SK-N-SH (cell line): Measurements from ENCODE around the gene MSMP. TPM values are rescaled to one million over a fixed set of nuclear protein-coding genes. Genes with fewer than 3 reads are reported as not detected.
A peak's percentile ranks its signal among the peaks of the same experiment; 100 is the strongest.

Source experiments
- CTCF ChIA-PET: fragments of 300-600, 350-600 bp; formaldehyde crosslinking; extraction: SDS; loops from one replicate; lab custom pipeline; 2021; lab: Yijun Ruan, JAX
- POLR2A ChIA-PET: fragments of 350-600 bp; sonication (Branson Sonifier 250); formaldehyde crosslinking; extraction: SDS; loops from one replicate; lab custom pipeline; 2020; ENCODE audit warnings: antibody characterized with exemption, inconsistent platforms; lab: Yijun Ruan, JAX
- DNase-seq: peaks from one replicate; pipeline ENCODE4 v3.0.0; 2012
- H2AFZ ChIP-seq: fragments of 200-600 bp; sonication (generic); 2 replicates; pipeline ENCODE4 v1.8.1; 2016; ENCODE audit warnings: antibody characterized with exemption, mild to moderate bottlenecking, low read depth
- H3F3A ChIP-seq: fragments of 200-600 bp; sonication (generic); replicated peaks from 2 replicates; pipeline ENCODE3; 2016; ENCODE audit warnings: antibody characterized with exemption, mild to moderate bottlenecking; ENCODE audit not compliant: insufficient read depth
- H3K27ac ChIP-seq, 2 experiments: fragments of 200-500 bp in 1 of 2; fragments of 200-600 bp in 1 of 2; sonication (Bioruptor generic) in 1 of 2; sonication (generic), shearing (Covaris generic) in 1 of 2; 2 replicates each; pipeline versions ENCODE4 v1.5.1 to v1.6.1; 2014 to 2016; ENCODE audit warnings: low read depth in 2 of 2, inconsistent platforms in 1 of 2, low read length in 1 of 2, mild to moderate bottlenecking in 1 of 2, mixed read lengths in 1 of 2
- H3K27me3 ChIP-seq: fragments of 200-600 bp; sonication (generic), shearing (Covaris generic); 2 replicates; pipeline ENCODE4 v1.6.1; 2016; ENCODE audit warnings: mixed run types; ENCODE audit not compliant: insufficient read depth
- H3K36me3 ChIP-seq, 2 experiments: fragments of 200-500 bp in 1 of 2; fragments of 200-600 bp in 1 of 2; sonication (Bioruptor generic) in 1 of 2; sonication (generic) in 1 of 2; replicated peaks in 1 of 2; 2 replicates each; pipeline versions ENCODE3 to v1.5.1; 2014 to 2016; ENCODE audit warnings: low read length in 1 of 2, mild to moderate bottlenecking in 1 of 2; ENCODE audit not compliant: insufficient read depth in 2 of 2, control insufficient read depth in 1 of 2
- H3K4me1 ChIP-seq, 2 experiments: fragments of 200-500 bp in 1 of 2; fragments of 200-600 bp in 1 of 2; sonication (Bioruptor generic) in 1 of 2; sonication (generic), shearing (Covaris generic) in 1 of 2; 2 replicates each; pipeline versions ENCODE4 v1.5.1 to v1.6.1; 2014 to 2016; ENCODE audit warnings: low read depth in 1 of 2, low read length in 1 of 2, mixed run types in 1 of 2; ENCODE audit not compliant: insufficient read depth in 2 of 2, control insufficient read depth in 1 of 2
- H3K4me2 ChIP-seq: fragments of 200-600 bp; sonication (generic), shearing (Covaris generic); 2 replicates; pipeline ENCODE4 v1.6.1; 2017; ENCODE audit warnings: mixed run types
- H3K4me3 ChIP-seq, 2 experiments: fragments of 200-500 bp in 1 of 2; fragments of 200-600 bp in 1 of 2; sonication (Bioruptor generic) in 1 of 2; sonication (generic), shearing (Covaris generic) in 1 of 2; 2 replicates each; pipeline versions ENCODE4 v1.5.1 to v1.8.1; 2014 to 2016; ENCODE audit warnings: low read depth in 2 of 2, inconsistent platforms in 1 of 2, low read length in 1 of 2, mild to moderate bottlenecking in 1 of 2, mixed read lengths in 1 of 2, moderate library complexity in 1 of 2
- H3K79me2 ChIP-seq: fragments of 200-600 bp; sonication (generic); 2 replicates; pipeline ENCODE4 v1.8.1; 2017; ENCODE audit warnings: mild to moderate bottlenecking; ENCODE audit not compliant: insufficient read depth
- H3K9ac ChIP-seq: fragments of 200-600 bp; sonication (generic); 2 replicates; pipeline ENCODE4 v1.6.1; 2017; ENCODE audit warnings: mixed run types
- H3K9me2 ChIP-seq: fragments of 200-600 bp; sonication (generic); 2 replicates; pipeline ENCODE4 v1.6.1; 2017; ENCODE audit warnings: mixed run types
- H3K9me3 ChIP-seq: fragments of 200-600 bp; sonication (generic); 2 replicates; pipeline ENCODE4 v1.6.1; 2017; ENCODE audit warnings: mixed run types, mild to moderate bottlenecking, moderate library complexity
- H4K20me1 ChIP-seq: fragments of 200-600 bp; sonication (generic); 2 replicates; pipeline ENCODE4 v1.6.1; 2017; ENCODE audit warnings: mild to moderate bottlenecking, mixed run types; ENCODE audit not compliant: insufficient read depth
- CHD2 ChIP-seq: fragments of 150-350 bp; IDR thresholded peaks from 2 replicates; pipeline ENCODE4 v1.6.1; 2018; ENCODE audit warnings: low read length; ENCODE audit not compliant: partially characterized antibody
- CTCF ChIP-seq: fragments of 200-600 bp; sonication (generic); IDR thresholded peaks from 2 replicates; pipeline ENCODE4 v1.6.1; 2017; ENCODE audit warnings: antibody characterized with exemption, mild to moderate bottlenecking, moderate library complexity
- ELF1 ChIP-seq: IDR thresholded peaks from 2 replicates; pipeline ENCODE4 v1.4.0; 2012
- FOSL2 ChIP-seq: IDR thresholded peaks from 2 replicates; pipeline ENCODE4 v1.4.0; 2012; ENCODE audit warnings: low read depth, mild to moderate bottlenecking, moderate library complexity, borderline replicate concordance
- FOXM1 ChIP-seq: IDR thresholded peaks from 2 replicates; pipeline ENCODE4 v1.4.0; 2012; ENCODE audit warnings: low read depth, mild to moderate bottlenecking
- IRF3 ChIP-seq: fragments of 150-350 bp; IDR thresholded peaks from 2 replicates; pipeline ENCODE4 v1.6.1; 2016; ENCODE audit warnings: mild to moderate bottlenecking, low read depth, low read length
- MXI1 ChIP-seq: IDR thresholded peaks from 2 replicates; pipeline ENCODE4 v1.6.1; 2012; ENCODE audit warnings: mild to moderate bottlenecking, low read depth, low read length, improper control_type of control experiment
- NRF1 ChIP-seq: IDR thresholded peaks from 2 replicates; pipeline ENCODE4 v1.6.1; 2012; ENCODE audit warnings: low read depth, mild to moderate bottlenecking, low read length
- POLR2AphosphoS5 ChIP-seq: IDR thresholded peaks from 2 replicates; pipeline ENCODE4 v1.6.1; 2012; ENCODE audit warnings: low read depth, low read length
- RCOR1 ChIP-seq: fragments of 150-350 bp; IDR thresholded peaks from 2 replicates; pipeline ENCODE4 v1.6.1; 2017; ENCODE audit warnings: antibody characterized with exemption, low read length
- RFX5 ChIP-seq: IDR thresholded peaks from 2 replicates; pipeline ENCODE4 v1.6.1; 2012; ENCODE audit warnings: mild to moderate bottlenecking, improper control_type of control experiment, low read length
- SIN3A ChIP-seq: IDR thresholded peaks from 2 replicates; pipeline ENCODE4 v1.6.1; 2012; ENCODE audit warnings: low read depth, mild to moderate bottlenecking, low read length, moderate library complexity, borderline replicate concordance
- SMC3 ChIP-seq: IDR thresholded peaks from 2 replicates; pipeline ENCODE4 v1.6.1; 2012; ENCODE audit warnings: low read depth, low read length, improper control_type of control experiment
- TAF1 ChIP-seq: IDR thresholded peaks from 2 replicates; pipeline ENCODE4 v1.6.1; 2012; ENCODE audit warnings: low read depth, mild to moderate bottlenecking, low read length, moderate library complexity, borderline replicate concordance
- TEAD4 ChIP-seq: IDR thresholded peaks from 2 replicates; pipeline ENCODE4 v1.4.0; 2012; ENCODE audit warnings: mild to moderate bottlenecking, borderline replicate concordance; ENCODE audit not compliant: insufficient read depth
- WGBS: methylation state at CpG from one replicate; pipeline ENCODE4 v1.1.6; 2017; ENCODE audit warnings: low lambda C conversion rate; 5-methylcytosine and 5-hydroxymethylcytosine counted together
- polyA plus RNA-seq, 3 experiments: library from polyadenylated mRNA; depleted of rRNA; stranded (reverse); fragments of >200 nt; gene quantifications; 2 replicates each; pipeline ENCODE4 v1.2.3, GENCODE V29; 2012
- TF ChIP-seq, protein P1 (sequence below): IDR thresholded peaks from 2 replicates; pipeline ENCODE4 v1.4.0; 2012; ENCODE audit warnings: low read depth, borderline replicate concordance

Gene MSMP
- polyA plus RNA-seq, 1 of the 3 experiments (the other 2 are of a cell fraction) = 1.2 TPM

- no peaks in the 10 kb centered on the region for H3K79me2 ChIP-seq
- H3K9me2 ChIP-seq = no peaks in the 10 kb centered on the region
- CTCF ChIA-PET = interaction anchor here (0.6 to 3.4 kb wide), 25 partner anchors 10 to 145 kb away, joined by 3 to 27 read pairs (median 4); partner anchors contain the start of genes ARHGEF39, CCDC107, GBA2 and RGP1
- peak overlapping the region; percentile 52 to 65 for H3K4me3 ChIP-seq
- H3F3A ChIP-seq = peaks cover 9% of the 10 kb centered on the region
- peaks cover 9 to 17% of the 10 kb centered on the region in 2 experiments; a peak in 3 of 4 replicates for H3K4me1 ChIP-seq
- peaks cover 4 to 34% of the 10 kb centered on the region in 2 experiments for H3K36me3 ChIP-seq
- peak overlapping the region; percentile 86 for H3K4me2 ChIP-seq
- no peak overlapping the region for H2AFZ ChIP-seq
- no peaks in the 10 kb centered on the region for H3K9me3 ChIP-seq
- TF ChIP-seq MXI1 (peak; percentile 2; the same call in 1 of the 2 replicates), FOXM1 (no peak), CTCF (no peak), SMC3 (no peak), TEAD4 (peak; percentile 14; the same call in 1 of the 2 replicates), POLR2AphosphoS5 (0 out of 2 replicates have a peak, but pooled peaks have one; percentile 39)
- TF ChIP-seq, protein P1, sequence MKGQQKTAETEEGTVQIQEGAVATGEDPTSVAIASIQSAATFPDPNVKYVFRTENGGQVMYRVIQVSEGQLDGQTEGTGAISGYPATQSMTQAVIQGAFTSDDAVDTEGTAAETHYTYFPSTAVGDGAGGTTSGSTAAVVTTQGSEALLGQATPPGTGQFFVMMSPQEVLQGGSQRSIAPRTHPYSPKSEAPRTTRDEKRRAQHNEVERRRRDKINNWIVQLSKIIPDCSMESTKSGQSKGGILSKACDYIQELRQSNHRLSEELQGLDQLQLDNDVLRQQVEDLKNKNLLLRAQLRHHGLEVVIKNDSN = no peak
- H4K20me1 ChIP-seq = no peaks in the 10 kb centered on the region
- peak overlapping the region; percentile 53 for H3K9ac ChIP-seq
- H3K27ac ChIP-seq = peak overlapping the region; percentile 38 to 75; a peak in 3 of 4 replicates
- 6% methylated on average over 19 of the region's 20 CpGs for WGBS
- peak; percentile 72 for DNase-seq
- POLR2A ChIA-PET = interaction anchor here (0.6 to 1.5 kb wide), 6 partner anchors 10 to 125 kb away, joined by 3 to 13 read pairs (median 4); partner anchors contain the start of genes CREB3 and TLN1
- no peaks in the 10 kb centered on the region for H3K27me3 ChIP-seq
Measured at GRCh38 chr9:35757226-35757891, 3.3 kb upstream of the MSMP start.

DNA sequence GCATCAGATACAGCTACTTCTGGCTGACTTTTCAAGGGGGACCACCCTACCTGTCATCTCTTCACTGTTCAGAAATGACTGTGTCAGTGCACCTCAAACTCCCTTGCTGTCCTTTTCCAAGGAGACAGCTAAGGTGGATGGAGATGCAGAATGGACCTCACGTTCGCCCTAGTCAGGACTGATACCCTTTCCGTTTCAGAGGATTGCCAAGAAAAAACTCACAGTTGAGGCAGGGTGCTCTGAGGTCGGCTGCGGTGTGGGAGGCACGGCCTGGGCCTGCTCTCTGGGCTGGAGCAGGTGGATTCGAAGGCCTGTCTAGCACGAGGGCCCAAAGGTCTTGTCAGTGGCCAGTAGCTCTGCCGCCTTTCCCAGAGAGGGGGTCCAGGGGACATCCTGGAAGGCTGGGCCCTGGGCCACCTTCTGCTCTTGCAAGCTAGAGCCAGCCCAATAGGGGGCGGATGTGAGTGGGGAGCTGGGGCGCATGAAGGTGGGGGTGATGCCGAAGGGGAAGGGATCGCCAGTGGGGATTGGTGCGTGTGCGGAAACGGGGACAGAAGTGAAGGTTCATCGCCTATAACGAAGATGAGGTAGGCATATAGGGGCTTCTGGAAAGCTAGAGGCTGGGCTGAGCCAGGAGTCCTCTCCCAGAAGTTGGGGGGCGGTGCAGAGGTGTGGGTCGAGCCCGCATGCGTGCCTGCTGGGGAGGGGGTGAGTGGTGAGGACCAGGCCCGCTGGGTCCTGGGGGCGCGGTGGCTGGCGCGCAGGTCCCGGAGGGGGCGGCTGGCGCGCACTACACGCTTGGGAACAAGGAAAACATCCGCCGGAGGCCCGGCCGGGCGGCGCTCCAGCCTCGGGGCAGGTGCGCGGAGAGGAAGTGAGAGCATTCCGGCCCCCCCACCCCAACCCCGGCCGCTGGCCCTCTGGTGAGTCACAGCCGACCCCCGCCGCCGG lies 2.5 kb upstream of the MSMP start:
- peak overlapping the region; percentile 53 for H3K9ac ChIP-seq
- peak overlapping the region in 1 of 2 experiments; percentile 75; a peak in 3 of 4 replicates for H3K27ac ChIP-seq
- peak; percentile 61 for TF ChIP-seq CTCF
- no peak; the same call in 1 of the 2 replicates for TF ChIP-seq SIN3A
- TF ChIP-seq FOSL2 = peak; percentile 35; the same call in 1 of the 2 replicates
- TF ChIP-seq RCOR1 = peak; percentile 17; the same call in 1 of the 2 replicates
- no peak for TF ChIP-seq CHD2
- no peak for TF ChIP-seq IRF3
- TF ChIP-seq TAF1 = no peak
- peak; percentile 22; the same call in 1 of the 2 replicates for TF ChIP-seq ELF1
- no peak for TF ChIP-seq RFX5
- no peak for TF ChIP-seq POLR2AphosphoS5
- TF ChIP-seq NRF1 = peak; percentile 37; the same call in 1 of the 2 replicates

More for the DNA sequence above, 2.5 kb upstream of the MSMP start:
- H3K9me2 ChIP-seq = no peaks in the 10 kb centered on the region
- peak; percentile 88 for DNase-seq
- no peaks in the 10 kb centered on the region for H3K79me2 ChIP-seq
- H3K4me1 ChIP-seq = peaks cover 9 to 17% of the 10 kb centered on the region in 2 experiments; a peak in 3 of 4 replicates
- 25% methylated on average over 26 of the region's 48 CpGs for WGBS
- peak overlapping the region; percentile 86 for H3K4me2 ChIP-seq
- peaks cover 9% of the 10 kb centered on the region for H3F3A ChIP-seq
- H3K27me3 ChIP-seq = no peaks in the 10 kb centered on the region
- POLR2A ChIA-PET = interaction anchor here (0.6 to 1.5 kb wide), 10 partner anchors 8 to 126 kb away, joined by 3 to 13 read pairs (median 3); partner anchors contain the start of genes CREB3, GBA2, RGP1 and TLN1
- peak overlapping the region; percentile 61; the same call in 1 of the 2 replicates for H2AFZ ChIP-seq
- H3K36me3 ChIP-seq = peaks cover 4 to 43% of the 10 kb centered on the region in 2 experiments
- no peaks in the 10 kb centered on the region for H3K9me3 ChIP-seq
- H3K4me3 ChIP-seq = peak overlapping the region; percentile 52 to 65
- CTCF ChIA-PET = interaction anchor here (0.5 to 3.4 kb wide), 28 partner anchors 9 to 371 kb away, joined by 3 to 27 read pairs (median 4); partner anchors contain the start of genes ARHGEF39, CCDC107, GBA2 and RGP1
- H4K20me1 ChIP-seq = no peaks in the 10 kb centered on the region
